Measurements from ENCODE around the gene LBHD2.
"Not testable (repeated sequence)": the region's sequence is repeated elsewhere in the genome, so short reads cannot be mapped to it uniquely, and the experiment has no call there.

The LBHD2 gene

DNA sequence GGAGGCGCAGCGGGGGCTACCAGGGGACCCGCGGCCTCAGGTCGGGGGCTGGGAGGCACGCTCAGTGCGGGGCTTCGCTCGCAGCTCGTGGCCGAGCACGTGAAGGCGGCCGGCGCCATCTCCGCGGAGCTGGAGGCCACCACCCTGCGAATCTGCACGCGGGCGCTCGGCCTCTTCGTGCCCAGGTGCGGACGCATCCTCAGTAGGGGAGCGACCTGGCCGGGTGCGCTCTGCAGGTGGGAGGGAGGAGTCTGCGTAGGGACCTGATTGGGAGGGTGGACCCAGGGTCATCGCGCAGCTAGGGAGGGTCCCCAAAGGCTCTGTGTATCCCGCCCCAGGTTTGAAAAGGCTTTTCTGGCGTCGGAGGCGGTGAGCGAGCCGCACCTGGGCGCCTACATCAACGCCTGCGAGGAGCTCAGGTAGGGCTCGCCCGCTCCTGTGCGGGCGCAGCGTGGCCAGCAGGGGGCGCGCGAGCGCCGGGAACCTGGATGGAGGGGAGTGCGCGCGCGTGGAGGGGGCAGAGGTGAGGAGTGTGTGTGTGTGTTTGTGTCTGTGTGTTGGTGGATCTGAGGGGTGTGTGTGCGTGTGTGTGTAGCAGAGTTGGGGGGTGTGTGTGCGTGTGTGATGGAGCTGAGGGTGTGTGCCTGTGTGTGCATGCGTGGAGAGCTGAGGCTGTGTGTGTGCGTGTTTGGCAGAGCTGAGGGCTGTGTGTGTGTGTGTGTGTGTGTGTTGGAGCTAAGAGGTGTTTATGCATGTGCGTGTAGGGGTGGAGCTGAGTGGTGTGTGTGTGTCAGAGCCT lies 20.8 kb downstream of the LBHD2 start:
- DNase-seq: peak; percentile 92

DNA sequence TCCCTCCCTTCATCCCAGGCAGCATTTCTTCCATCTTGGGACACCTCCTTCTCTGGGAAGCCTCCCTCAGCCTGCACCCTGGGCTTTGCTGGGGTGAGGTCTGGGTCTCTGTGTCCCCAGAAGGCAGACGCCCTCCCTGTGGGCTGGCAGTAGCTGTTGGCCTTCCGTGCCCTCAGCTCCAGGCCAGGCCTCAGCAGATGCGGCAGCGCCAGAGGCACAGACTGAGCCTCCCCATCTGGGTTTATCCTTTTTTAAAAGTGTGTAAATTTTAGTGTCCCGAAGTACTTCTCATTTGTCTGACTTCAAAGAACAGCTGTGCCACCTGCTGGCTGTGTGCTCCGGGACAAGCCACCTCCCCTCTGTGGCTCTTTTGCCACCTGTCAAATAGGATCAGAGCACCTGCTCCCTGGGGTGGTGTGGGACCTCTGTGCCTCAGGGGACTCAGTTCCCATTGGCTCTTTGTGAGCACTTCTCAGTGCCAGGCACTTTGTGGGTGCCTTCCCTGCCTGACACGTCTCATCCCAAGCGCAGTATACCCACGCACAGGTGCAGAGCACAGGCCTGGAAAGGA lies 21.7 kb downstream of the LBHD2 start:
- no peak for DNase-seq

DNA sequence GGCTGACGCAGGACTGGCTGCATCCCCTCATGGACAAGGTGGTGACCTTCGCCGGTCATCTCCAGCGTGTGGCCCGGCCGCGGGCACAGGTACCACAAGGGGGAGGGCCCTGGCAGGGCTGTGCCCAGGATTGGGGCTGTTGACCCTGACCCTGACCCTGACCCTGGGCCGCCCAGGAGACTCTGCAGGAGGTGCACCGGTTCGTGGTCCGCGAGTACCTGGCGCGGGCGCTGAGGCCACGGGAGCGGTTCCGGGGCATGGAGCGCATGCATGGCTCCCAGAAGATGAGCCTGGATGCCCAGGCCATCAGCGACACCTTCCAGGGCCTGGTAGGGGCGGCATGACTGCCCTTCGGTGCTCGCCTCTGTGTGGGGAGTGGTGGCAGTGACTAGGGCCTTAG lies 23.4 kb downstream of the LBHD2 start:
- DNase-seq: no peak

DNA sequence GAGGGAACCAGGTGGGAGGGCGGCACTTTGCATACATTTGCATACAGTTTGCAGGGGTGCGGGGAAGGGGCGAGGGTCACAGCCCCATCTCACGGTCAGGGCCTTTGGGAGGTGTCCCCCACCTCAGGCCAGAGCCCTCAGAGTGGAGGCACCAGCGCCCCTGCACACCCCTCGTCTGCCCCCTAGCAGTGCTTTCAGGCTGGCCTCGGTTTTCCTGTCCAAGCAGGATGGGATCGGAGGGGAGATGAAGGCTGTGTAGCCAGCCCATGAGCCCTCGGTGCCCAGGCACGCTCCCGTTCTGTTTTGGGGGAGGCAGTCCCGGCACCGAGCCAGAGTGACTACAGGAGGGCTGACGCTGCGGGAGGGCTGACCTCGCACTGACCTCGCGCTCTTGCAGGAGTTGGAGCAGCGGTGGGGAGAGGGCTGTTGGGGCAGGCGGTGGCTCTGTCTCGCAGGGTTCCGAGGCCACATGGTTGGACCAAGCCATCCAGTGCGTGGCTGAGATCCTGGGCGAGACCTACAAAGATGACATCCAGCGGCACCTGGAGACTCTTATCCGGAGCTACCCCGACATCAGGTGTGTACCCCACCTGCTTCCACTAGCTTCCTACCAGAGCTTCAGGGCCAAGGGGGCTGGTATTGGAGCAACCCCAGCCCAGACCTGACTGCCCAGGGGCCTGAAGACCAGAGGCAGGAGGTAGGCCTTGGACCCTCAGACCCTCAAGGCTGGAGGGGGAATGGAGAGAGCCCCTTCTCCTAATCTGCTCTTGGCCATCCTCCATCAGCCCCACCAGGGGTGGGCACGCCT lies 24.1 kb downstream of the LBHD2 start:
- DNase-seq: no peak

DNA sequence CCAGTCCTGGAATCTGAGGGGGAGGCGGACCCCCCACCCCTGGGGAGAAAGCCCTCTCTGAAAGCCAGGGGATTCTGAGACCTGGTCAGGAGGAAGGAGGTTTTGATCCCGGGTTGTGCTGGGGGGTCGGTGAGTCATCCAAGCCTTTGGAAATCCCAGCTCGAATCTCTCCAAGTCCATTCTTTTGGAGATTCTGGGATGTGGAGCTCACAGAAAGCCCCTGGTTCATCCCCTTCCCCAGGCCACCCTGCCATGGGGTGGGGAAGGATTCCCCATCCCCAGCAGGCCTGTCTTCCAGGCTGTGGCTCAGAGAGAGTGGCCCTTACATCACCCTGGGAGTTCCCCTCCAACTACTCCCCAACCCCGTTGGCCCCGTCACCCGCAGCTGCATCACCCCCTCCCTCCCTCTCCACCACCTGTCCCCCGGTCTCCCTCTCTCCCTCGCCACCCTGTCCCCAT lies 24.8 kb downstream of the LBHD2 start:
- DNase-seq: no peak

DNA sequence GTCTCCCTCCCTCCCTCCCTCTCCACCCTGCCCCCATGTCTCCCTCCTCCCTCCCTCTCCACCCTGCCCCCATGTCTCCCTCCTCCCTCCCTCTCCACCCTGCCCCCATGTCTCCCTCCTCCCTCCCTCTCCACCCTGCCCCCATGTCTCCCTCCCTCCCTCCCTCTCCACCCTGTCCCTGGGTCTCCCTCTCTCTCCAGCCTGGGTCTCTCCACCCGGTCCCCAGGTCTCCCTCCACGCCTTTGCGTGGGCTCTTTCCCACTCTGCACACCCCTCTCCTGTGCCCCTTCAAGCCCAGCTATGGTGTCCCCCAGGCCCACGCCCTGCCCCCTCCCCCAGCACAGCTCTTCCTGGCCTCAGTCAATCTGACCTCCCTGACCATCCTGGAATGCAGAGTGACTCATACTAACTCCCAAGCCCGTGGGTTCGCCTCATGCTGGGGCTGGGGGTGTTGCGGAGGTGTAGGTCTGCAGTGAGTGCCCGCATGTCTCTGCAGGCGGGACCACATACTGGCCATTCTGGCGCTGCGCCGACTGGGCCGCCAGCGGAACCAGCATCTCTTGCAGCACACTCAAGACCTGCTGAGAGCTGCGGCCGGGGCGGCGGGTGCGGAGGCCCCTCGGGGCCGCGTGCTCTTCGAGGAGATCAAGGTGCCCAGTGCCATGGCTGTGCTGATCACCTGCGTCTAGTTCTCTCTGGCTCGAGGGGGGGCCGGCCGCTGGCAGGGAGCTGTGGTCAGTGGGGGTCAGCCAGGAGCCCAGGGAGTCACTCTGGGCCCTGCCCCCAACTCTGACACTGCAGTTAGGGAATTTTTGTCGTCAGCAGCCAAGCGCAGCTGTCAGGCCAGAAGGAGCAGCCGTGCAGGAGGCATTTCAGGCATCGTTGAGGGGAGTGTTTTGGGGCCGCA lies 25.8 kb downstream of the LBHD2 start:
- no peak for DNase-seq

DNA sequence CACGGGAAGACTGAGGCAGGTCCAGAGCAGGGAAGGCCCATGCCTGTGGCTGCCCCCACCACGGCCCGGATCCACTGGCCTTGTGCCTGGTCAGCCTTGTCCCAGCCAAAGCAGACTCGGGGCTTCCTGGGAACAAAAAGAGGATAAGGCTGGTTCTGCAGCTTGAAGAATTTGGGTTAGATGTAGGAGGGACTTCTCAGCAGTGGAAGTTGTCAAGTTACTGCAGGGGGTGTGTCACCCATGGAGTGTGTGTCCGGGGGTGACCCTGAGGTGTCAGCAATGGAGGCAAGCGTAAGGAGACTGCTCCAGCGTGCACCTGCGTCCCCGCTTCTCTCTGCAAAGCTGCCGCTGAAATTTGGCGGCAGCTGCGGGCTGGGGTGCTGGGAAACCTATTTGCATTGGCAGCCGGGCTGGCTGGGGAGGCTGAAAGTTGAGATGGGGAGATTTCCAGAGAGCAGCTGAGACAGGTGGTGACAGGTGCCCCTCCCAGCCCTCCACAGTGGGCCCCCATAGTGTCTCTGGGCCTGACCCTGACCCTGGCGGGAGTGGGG lies 26.7 kb downstream of the LBHD2 start:
- no peak for DNase-seq

DNA sequence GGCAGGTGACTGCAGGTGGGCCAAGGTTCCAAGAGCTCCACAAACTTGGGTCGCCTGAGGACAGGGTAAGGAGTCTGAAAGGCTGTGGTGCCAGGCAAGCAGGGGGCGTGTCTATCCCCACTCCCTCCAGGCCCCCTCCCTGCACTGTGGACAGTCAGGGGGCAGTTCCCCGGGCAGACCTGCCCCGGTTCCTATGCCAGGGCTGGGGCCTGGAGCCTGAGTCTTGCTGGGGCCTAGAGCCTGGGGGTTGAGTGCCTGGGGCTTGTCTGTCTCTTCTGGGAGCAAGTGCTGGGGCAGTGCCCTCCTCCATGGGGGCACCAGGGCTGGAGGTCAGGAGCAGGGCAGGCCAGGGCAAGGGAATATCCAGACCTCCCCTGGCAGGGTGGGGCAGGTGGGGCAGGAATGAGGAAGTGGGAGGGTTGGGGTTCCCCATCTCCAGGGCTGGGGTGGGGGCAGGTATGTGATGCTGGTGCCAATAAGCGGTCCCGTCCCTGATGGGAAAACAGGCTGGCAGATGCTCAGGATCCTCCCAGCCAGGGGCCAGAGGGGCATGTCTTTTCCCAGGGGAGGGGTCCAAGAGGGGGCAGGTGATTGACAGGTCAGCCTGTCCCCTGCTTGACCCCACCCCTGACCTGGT lies 27.3 kb downstream of the LBHD2 start:
- no peak for DNase-seq

DNA sequence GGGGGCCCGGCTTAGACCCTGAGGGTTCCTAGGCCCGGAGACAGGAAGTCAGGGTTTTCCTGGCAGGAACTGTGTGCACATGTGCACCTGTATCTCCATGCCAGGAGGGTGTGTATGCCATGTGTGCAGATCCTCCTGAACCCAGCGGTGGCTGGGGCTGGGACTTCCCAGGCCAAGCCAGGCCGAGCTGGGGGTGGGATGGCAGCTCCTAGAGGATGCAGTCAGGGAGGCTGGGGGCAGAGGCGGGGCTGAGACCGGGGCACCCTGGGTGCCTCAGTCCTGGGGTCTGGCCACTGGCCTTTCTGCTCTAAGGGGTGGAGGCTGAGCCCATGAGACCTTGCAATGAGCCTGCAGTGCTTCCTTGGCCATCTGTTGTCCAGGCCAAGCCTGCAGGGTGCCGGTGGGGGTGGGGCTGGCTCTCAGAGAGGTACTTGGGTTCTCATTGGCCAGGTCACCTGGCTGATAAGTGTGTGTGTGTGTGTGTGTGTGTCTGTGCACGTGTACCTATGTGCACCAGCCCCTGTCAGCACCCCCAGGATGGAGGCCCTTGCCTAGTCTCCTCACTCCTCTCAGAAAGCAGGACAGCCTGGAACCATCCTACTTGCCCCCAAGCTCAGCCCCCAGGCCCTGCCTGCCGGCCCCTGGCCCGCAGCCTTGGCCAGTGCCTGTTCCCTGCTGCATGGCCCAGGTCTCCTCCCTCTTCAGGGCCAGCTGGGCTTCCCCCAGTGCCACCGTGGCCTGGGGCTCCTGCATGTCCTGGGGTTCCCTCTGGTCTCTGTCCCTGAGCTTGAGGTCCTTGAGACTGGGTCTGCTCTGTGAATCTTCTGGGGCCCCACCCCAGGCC lies 28.6 kb downstream of the LBHD2 start:
- DNase-seq: no peak

DNA sequence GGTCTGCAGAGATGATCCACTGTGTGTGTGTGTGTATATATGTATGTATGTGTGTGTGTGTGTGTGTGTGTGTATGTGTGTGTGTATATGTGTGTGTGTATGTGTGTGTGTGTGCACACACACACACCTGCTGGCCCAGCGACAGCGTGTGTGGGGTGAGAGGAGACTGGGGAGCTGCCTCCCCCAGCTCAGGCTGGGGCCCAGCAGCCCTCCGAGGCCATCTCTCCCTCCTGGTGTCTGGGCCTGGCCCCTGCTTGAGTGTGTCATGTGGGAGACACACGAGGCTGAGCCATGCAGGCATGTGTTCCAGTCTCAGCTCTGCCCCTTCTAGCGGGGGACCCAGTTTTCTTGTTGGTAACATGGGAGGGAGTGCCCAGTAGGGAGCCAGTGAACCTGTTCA lies 29.3 kb downstream of the LBHD2 start:
- DNase-seq: no peak

DNA sequence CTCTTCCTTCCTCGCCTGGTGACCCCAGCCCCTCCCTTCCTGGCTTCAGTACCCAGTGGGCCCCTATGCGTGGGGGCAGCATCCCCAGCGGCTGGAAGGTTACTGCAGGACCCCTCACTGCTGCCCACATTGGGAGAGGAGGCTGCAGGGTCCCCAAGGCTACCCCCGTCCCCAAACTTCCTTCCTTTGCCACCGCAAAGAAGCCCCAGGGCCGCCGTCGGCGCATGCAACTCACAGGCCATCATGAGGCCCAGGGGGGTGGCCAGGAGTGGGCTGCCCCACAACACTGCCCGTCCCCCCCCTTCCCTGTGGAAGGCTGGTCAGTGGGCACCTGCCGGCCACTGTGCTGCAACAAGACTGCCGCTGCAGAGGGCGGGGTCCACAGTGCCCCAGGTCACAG lies 29.8 kb downstream of the LBHD2 start:
- DNase-seq: no peak

DNA sequence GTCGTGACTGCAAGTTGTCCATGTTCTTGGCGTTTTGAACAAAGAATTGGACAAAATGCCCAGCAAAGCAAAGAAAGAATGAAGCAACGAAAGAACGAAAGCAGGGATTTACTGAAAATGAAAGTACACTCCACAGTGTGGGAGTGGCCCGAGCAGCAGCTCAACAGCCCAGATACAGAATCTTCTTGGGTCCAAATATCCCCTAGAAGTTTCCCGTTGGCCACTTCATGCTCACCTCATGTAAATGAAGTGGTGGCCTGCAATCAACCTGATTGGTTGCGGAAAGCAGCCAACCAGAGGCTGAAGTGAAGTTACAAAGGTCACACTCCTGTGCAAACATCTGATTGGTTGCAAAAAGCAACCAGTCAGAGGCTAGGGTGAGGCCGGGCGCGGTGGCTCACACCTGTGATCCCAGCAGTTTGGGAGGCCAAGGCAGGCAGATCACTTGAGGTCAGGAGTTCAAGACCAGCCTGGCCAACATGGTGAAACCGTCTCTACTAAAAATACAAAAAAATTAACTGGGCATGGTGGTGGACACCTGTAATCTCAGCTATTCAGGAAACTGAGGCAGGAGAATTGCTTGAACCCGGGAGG lies 31.2 kb downstream of the LBHD2 start:
- not testable (repeated sequence) for DNase-seq

DNA sequence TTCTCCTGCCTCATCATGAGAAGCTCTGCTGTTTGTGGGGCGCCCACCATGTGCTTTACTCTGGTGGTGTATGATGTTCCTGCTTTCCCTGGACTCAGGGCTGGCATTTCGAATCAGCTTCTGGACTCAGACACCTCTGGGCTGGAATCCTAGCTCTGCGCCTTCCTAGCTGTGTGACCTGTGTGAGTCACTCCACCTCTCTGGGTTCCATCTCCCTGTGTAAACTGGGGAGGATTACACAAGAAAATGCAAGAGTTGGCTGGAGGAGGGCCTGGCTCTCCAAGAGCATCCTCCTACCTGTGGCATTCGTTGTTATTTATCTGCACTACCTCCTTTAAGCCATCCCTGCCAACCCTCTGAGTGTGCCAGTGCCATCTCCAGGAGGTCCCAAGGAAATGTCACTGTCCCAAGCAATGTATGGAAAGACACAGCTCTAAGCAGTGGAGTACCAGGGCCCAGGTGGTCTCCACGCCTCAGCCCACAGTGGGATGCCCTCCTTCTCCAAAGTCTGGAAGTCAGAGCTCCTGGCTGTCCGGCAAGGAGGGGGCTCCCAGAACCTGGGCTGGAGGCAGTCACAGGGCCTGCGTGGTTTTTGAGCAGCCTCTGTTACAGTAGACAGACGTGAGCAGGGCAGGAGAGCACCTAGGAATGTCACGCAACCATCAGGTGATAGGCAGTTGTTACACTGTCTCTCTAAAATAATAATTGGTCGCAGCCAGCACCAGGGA lies 32.0 kb downstream of the LBHD2 start:
- no peak for DNase-seq

DNA sequence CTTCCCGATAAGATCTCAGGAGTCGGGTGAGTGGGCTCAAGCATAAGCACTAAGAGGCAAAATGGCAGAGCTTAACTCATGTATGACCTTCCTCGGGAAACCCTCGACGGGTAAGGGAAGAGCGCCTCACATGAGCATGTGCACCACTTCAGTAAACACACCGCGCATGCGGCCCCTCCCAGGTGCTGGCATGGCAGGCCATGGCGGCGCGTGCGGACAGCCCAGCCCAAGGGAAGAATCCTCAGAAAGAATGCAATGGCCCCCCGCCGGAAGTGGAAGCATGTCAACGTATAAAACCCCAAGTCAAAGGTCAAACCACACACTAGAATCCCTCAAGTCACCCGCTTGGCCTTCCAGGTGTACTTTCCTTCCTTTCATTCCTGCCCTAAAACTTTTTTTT lies 32.6 kb downstream of the LBHD2 start:
- DNase-seq: no peak

DNA sequence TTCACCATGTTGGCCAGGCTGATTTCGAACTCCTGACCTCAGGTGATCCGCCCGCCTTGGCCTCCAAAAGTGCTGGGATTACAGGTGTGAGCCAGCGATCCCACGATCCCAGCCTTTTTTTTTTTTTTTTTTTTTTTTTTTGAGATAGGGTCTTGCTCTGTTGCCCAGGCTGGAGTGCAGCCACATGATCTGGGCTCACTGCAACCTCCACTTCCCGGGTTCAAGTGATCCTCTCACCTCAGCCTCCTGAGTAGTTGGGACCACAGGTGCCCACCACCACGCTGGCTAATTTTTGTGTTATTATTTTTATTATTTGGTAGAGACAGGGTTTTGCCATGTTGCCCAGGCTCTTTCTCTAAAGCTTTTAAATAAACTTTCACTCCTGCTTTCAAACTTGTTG lies 33.5 kb downstream of the LBHD2 start:
- DNase-seq: not testable (repeated sequence)

DNA sequence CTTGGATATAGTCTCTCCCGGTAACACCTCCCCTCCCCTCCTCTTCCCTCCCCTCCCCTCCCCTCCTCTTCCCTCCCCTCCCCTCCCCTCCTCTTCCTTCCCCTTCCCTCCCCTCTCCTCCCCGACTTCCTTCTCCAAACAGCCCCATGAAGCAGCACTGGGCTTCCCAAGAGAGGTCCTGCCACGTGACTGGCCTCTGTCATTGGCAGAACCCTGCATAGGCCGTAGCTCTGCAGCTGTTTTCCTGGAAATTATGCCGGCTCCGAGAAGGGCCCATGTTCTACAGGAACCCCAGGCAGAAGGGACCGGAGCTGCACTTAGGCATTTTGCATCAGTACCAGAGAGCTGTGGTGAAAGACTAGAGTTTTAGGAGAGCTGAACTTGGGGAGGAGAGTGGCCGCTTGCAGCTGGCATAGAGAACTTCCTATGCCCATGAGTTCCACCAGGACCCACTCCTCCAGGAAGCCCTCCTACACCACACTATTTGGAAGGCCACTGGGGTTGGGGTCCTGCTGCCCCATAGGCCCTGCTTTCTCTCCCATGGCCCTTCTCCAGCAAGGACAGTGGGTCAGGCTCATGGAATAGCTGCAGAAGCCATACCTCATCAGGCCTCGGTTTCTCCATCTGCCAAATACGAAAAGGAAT lies 34.1 kb downstream of the LBHD2 start:
- no peak for DNase-seq

DNA sequence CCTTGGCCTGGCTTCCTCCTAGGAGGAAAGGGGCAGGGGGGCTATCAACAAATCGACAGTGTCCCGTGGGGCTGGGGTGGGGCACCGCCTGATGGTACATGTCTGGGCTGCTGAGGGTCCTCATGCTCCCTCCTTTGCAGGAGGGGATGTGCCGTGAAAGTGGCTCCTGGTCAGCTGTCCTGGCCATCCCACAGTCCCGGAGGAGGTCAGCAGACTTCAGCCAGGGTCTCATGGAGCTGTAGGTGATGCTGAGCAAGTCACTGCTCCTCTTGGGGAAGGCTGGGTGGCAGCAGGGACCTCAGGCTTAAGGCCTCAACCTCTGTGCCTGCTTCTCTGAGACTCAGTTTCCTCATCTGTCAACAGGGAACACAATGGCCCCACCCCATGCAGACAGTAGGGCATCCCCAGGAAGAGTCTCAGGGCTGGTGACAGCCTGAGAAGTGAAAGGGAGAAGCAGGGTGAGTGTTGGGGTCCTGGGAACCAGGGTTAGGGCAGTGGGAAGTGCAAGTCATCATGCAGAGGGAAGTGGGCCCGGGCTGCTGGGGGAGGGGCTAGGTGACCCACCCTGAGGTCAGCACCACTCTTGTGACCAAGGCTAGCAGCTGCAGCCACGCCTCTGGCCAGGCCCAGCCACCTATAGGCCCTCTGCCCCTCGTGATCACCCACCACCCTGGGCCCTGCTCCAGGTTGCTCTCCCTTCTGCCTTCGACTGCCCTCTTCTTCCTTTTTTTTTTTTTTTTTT lies 34.8 kb downstream of the LBHD2 start:
- no peak for DNase-seq

DNA sequence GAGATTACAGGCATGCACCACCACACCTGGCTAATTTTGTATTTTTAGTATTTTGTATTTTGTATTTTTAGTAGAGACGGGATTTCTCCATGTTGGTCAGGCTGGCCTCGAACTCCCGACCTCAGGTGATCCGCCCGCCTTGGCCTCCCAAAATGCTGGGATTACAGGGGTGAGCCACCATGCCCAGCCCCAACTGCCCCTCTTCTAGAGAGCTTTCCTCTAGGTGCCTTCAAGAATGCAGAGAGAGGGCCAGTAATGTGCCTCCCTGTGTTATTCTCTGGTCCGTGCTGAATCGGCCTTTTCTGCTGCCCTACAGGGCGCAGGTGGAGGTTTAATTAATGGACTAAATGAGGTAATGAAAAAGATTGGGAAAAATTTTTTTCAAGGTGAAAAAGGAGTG lies 35.5 kb downstream of the LBHD2 start:
- DNase-seq: not testable (repeated sequence)
